ENCODE measurements around the gene KLF12. TPM values are rescaled to one million over a fixed set of nuclear protein-coding genes. Genes with fewer than 3 reads are reported as not detected.

The KLF12 gene
- total RNA-seq, 4 donors from 2014 or later: 4.1 to 17.7 (median 8.2) TPM

- DNase-seq: no peak
These were observed 37.4 kb upstream of the KLF12 start for GRCh38 chr13:74171641-74172040.

DNA sequence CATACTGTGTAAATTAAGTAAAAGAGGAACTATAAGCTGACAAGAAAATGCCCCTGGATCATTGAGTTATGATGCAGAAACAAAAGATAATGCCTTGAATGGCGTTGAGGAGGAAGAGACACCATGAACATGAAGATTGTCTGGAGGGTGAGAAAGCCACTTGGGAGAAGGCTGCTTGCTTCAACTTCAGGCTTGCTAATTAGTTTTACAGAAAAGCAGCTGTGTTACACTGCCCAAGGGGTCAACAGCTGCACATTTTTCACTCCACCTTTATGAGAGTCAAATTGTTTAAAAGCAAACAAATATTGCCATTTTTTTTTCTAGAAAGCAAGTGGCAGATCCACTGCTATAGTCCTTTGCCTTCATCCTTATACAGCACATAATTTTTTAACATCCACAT is 35.5 kb upstream of the KLF12 start:
- Histone ChIP-seq H3K27ac (no peak overlapping the region), H3K36me3 (no peaks in the 10 kb centered on the region), H3K9me3 (no peaks in the 10 kb centered on the region), H3K27me3 (no peaks in the 10 kb centered on the region), H3K4me3 (no peak overlapping the region), H3K4me1 (no peaks in the 10 kb centered on the region)
- WGBS, 2 donors (ENCODE audit: low coverage in 1 of 2): 38 to 50% methylated on average over 1 of the region's 1 CpG
- intact Hi-C loops (cut with DNase I; ENCODE audit: low total_unique reads): no loop called here
- TF ChIP-seq POLR2AphosphoS5 (IDR thresholded peaks at IDR 0.05): no peak
- TF ChIP-seq POLR2A (IDR thresholded peaks at IDR 0.05): no peak
- TF ChIP-seq CTCF (IDR thresholded peaks at IDR 0.05): no peak
- no peak for TF ChIP-seq EP300 (IDR thresholded peaks at IDR 0.05; ENCODE audit: low read depth)
- no peak for DNase-seq
- in situ Hi-C loops (cut with MboI; ENCODE audit: low pct_ligation_motif_present in 1 of 4, low pct_unique_long_range_greater_than_20kb in 1 of 4, low sequenced_read_pairs in 3 of 4): no loop called here

More at GRCh38 chr13:74171641-74172040, 37.4 kb upstream of the KLF12 start:
- H3K27me3 ChIP-seq: no peaks in the 10 kb centered on the region
- no peaks in the 10 kb centered on the region for H3K4me1 ChIP-seq
- H3K4me3 ChIP-seq: no peak overlapping the region
- no peaks in the 10 kb centered on the region for H3K36me3 ChIP-seq
- no peak overlapping the region for H3K27ac ChIP-seq
- H3K9me3 ChIP-seq: no peaks in the 10 kb centered on the region
- intact Hi-C loops (cut with DNase I; ENCODE audit: low total_unique reads) (no loop called here), in situ Hi-C loops (cut with MboI; ENCODE audit: low pct_ligation_motif_present in 1 of 4, low pct_unique_long_range_greater_than_20kb in 1 of 4, low sequenced_read_pairs in 3 of 4) (no loop called here)
- TF ChIP-seq CTCF (IDR thresholded peaks at IDR 0.05) (no peak), POLR2AphosphoS5 (IDR thresholded peaks at IDR 0.05) (no peak), POLR2A (IDR thresholded peaks at IDR 0.05) (no peak), EP300 (IDR thresholded peaks at IDR 0.05; ENCODE audit: low read depth) (no peak)

DNA sequence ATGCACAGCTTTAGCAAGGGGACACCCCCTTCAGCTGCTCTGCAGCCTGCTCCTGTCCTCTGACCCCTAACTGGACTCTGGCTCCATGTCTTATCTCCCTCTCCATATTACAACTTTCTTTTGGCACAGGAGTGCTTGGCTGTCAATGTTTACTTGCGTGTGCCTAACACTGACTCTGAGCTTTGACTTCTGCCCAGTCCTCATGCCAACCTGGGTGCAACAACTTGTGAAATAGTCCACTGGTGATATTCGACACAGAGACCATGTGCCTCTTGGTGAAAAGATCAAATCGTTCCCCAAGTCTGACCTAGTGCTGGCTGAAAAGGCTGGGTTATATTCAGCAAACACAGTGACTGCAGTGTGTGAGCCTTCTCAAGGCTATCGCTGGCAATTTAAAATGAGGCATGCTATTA is 34.1 kb upstream of the KLF12 start:
- DNase-seq: no peak
- intact Hi-C loops (cut with DNase I; ENCODE audit: low total_unique reads) (no loop called here), in situ Hi-C loops (cut with MboI; ENCODE audit: low pct_ligation_motif_present in 1 of 4, low pct_unique_long_range_greater_than_20kb in 1 of 4, low sequenced_read_pairs in 3 of 4) (no loop called here)
- TF ChIP-seq POLR2A (IDR thresholded peaks at IDR 0.05): no peak
- no peak for TF ChIP-seq CTCF (IDR thresholded peaks at IDR 0.05)
- TF ChIP-seq POLR2AphosphoS5 (IDR thresholded peaks at IDR 0.05): no peak
- TF ChIP-seq EP300 (IDR thresholded peaks at IDR 0.05; ENCODE audit: low read depth): no peak
- Histone ChIP-seq H3K27me3 (no peaks in the 10 kb centered on the region), H3K9me3 (no peaks in the 10 kb centered on the region), H3K4me3 (no peak overlapping the region), H3K36me3 (no peaks in the 10 kb centered on the region), H3K27ac (no peak overlapping the region), H3K4me1 (no peaks in the 10 kb centered on the region)
- WGBS, 2 donors (ENCODE audit: low coverage in 1 of 2): 33 to 54% methylated on average over 1 to 4 of the region's 4 CpGs

- Histone ChIP-seq H3K4me3 (no peak overlapping the region), H3K36me3 (no peaks in the 10 kb centered on the region), H3K9me3 (no peaks in the 10 kb centered on the region), H3K27me3 (no peaks in the 10 kb centered on the region), H3K27ac (no peak overlapping the region), H3K4me1 (no peaks in the 10 kb centered on the region)
- TF ChIP-seq POLR2A (IDR thresholded peaks at IDR 0.05) (no peak), EP300 (IDR thresholded peaks at IDR 0.05; ENCODE audit: low read depth) (no peak), POLR2AphosphoS5 (IDR thresholded peaks at IDR 0.05) (no peak), CTCF (IDR thresholded peaks at IDR 0.05) (no peak)
- WGBS, 2 donors (ENCODE audit: low coverage in 1 of 2): 89 to 94% methylated on average over 4 to 6 of the region's 6 CpGs
- in situ Hi-C loops (cut with MboI; ENCODE audit: low pct_ligation_motif_present in 1 of 4, low pct_unique_long_range_greater_than_20kb in 1 of 4, low sequenced_read_pairs in 3 of 4): no loop called here
- intact Hi-C loops (cut with DNase I; ENCODE audit: low total_unique reads): no loop called here
- DNase-seq: no peak
These were observed 32.2 kb upstream of the KLF12 start for GRCh38 chr13:74166261-74167004.

Measured in transverse colon (tissue), 4 donors.